ENCODE measurements around the gene ZNF350.

GRCh38 chr19:52010674-52011073 lies 24.0 kb upstream of the ZNF350 start:
- TF ChIP-seq CTCF (conservative IDR thresholded peaks at IDR 0.05 in 1 of 2, IDR thresholded peaks at IDR 0.05 in 1 of 2; ENCODE audit: low read depth in 1 of 2, low read length in 2 of 2) (no peak), EZH2 (IDR thresholded peaks at IDR 0.05; ENCODE audit: low read length, missing control alignments) (no peak)

Measured in fibroblast of lung (primary cell).